ENCODE measurements around the gene PAK5.

PAK5 gene

DNA sequence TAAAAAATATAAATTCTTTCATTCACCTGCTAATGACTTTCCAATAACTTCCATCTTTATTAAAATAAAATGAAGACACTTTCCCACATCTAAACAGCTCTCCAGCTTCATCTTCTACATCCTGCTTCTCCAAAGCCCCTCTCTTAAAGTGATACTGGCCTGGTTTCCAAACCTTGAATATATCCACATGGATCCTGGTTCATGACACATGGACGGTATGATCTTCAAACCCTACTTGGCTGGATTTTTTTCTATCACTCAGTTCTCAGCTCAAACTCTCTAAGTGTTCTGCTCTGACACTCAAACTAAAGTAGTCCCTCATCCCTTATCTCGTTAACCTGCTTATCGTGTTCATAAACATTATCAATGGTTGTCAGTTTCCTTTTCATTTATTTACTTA is 128.2 kb downstream of the PAK5 start:
- H3K4me3 ChIP-seq (ENCODE audit: control insufficient read depth, low read depth, low read length): no peak overlapping the region
- no peak for DNase-seq (ENCODE audit: low read depth)
- TF ChIP-seq, protein P1, sequence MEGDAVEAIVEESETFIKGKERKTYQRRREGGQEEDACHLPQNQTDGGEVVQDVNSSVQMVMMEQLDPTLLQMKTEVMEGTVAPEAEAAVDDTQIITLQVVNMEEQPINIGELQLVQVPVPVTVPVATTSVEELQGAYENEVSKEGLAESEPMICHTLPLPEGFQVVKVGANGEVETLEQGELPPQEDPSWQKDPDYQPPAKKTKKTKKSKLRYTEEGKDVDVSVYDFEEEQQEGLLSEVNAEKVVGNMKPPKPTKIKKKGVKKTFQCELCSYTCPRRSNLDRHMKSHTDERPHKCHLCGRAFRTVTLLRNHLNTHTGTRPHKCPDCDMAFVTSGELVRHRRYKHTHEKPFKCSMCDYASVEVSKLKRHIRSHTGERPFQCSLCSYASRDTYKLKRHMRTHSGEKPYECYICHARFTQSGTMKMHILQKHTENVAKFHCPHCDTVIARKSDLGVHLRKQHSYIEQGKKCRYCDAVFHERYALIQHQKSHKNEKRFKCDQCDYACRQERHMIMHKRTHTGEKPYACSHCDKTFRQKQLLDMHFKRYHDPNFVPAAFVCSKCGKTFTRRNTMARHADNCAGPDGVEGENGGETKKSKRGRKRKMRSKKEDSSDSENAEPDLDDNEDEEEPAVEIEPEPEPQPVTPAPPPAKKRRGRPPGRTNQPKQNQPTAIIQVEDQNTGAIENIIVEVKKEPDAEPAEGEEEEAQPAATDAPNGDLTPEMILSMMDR (conservative IDR thresholded peaks at IDR 0.05; ENCODE audit: control insufficient read depth, insufficient read depth, low read depth, low read length): no peak

- TF ChIP-seq, protein P1 (conservative IDR thresholded peaks at IDR 0.05; ENCODE audit: control insufficient read depth, insufficient read depth, low read depth, low read length): no peak
- no peak for DNase-seq (ENCODE audit: low read depth)
- H3K4me3 ChIP-seq (ENCODE audit: control insufficient read depth, low read depth, low read length): no peak overlapping the region
Observed at GRCh38 chr20:9705722-9706476, 133.0 kb downstream of the PAK5 start.

DNA sequence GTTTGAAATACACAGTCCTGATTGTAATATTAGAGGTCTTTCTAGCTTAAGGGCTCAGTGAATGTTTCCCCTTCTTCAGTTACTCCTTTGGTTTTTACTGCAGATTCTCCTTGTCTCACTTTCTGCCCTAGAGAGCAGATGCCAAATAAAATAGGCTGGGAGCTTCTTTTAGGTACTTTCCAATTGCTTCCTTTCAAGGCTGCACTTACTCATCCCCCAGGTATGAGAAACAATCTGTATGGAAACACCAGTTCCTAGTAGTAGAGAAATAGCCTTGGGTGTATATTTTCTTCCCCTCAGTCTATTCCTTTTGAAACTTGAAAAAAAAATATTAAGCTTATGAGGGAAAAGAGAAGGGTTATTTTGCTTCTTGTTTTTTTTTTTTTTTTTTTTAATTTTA is 139.7 kb downstream of the PAK5 start:
- no peak overlapping the region for H3K4me3 ChIP-seq (ENCODE audit: control insufficient read depth, low read depth, low read length)
- no peak for DNase-seq (ENCODE audit: low read depth)
- TF ChIP-seq, protein P1 (conservative IDR thresholded peaks at IDR 0.05; ENCODE audit: control insufficient read depth, insufficient read depth, low read depth, low read length): no peak

- TF ChIP-seq, protein P1 (conservative IDR thresholded peaks at IDR 0.05; ENCODE audit: control insufficient read depth, insufficient read depth, low read depth, low read length): no peak
- DNase-seq (ENCODE audit: low read depth): no peak
- no peak overlapping the region for H3K4me3 ChIP-seq (ENCODE audit: control insufficient read depth, low read depth, low read length)
Observed at GRCh38 chr20:9689041-9689440, 149.8 kb downstream of the PAK5 start.

- no peak for DNase-seq (ENCODE audit: low read depth)
- TF ChIP-seq, protein P1 (conservative IDR thresholded peaks at IDR 0.05; ENCODE audit: control insufficient read depth, insufficient read depth, low read depth, low read length): no peak
- H3K4me3 ChIP-seq (ENCODE audit: control insufficient read depth, low read depth, low read length): no peak overlapping the region
Observed at GRCh38 chr20:9686866-9687265, 152.0 kb downstream of the PAK5 start.

DNA sequence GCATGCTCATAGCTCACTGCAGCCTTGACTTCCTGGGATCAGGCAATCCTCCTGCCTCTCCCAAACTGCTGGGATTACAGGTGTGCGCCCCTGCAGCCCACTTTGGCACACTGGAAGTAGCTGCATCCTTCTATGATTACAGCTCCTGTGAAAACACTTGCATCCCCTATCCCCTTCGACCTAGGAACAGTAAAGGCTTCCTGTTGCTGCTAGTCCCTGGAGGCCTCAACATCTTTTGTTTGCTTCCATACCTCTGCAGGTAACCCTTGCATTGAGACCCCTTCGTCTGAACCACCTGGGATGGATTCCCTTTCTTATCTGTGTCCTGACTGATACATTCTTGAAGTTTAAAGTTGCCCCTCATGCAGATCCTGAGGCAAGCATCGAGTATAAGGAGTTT is 152.4 kb downstream of the PAK5 start:
- DNase-seq (ENCODE audit: low read depth): no peak
- no peak overlapping the region for H3K4me3 ChIP-seq (ENCODE audit: control insufficient read depth, low read depth, low read length)
- TF ChIP-seq, protein P1 (conservative IDR thresholded peaks at IDR 0.05; ENCODE audit: control insufficient read depth, insufficient read depth, low read depth, low read length): no peak

All from fibroblast of mammary gland (primary cell).